Upper lobe of right lung (tissue), 1 donor: ENCODE measurements around the gene NINJ1. TPM values are rescaled to one million over a fixed set of nuclear protein-coding genes. Genes with fewer than 3 reads are reported as not detected.

ENCODE experiments used
- ATAC-seq: fragments of 200-7000 bp; cut with Tn5 transposase; one replicate; pipeline ENCODE4 v1.9.1; 2020; ENCODE audit warnings: mild to moderate bottlenecking, moderate library complexity
- DNase-seq: peaks from one replicate; pipeline ENCODE4 v3.0.0-alpha.2; 2020
- H3K27ac ChIP-seq: fragments of 200-600 bp; one replicate; pipeline ENCODE4 v1.8.0; 2022
- H3K27me3 ChIP-seq: fragments of 200-600 bp; one replicate; pipeline ENCODE4 v1.8.0; 2022; ENCODE audit warnings: mild to moderate bottlenecking
- H3K36me3 ChIP-seq: fragments of 200-600 bp; one replicate; pipeline ENCODE4 v1.8.0; 2022
- H3K4me1 ChIP-seq: fragments of 200-600 bp; one replicate; pipeline ENCODE4 v1.8.0; 2022
- H3K4me3 ChIP-seq: fragments of 200-600 bp; one replicate; pipeline ENCODE4 v1.8.0; 2022; ENCODE audit warnings: mild to moderate bottlenecking
- H3K9me3 ChIP-seq: fragments of 200-600 bp; one replicate; pipeline ENCODE4 v1.8.0; 2022
- intact Hi-C: fragments of 100-400 bp; cut with DNase I; formaldehyde crosslinking; loops from one replicate; pipeline ENCODE4 v1.11.0; 2022
- total RNA-seq: library from RNA; stranded (reverse); fragmentation: NEBNext Ultra II Directional; extraction: Animal tissue kit (Norgen Biotek cat#: 25700); gene quantifications from one replicate; pipeline ENCODE4 v1.2.1, GENCODE V29; 2021
- TF ChIP-seq, protein P1 (sequence below): fragments of 200-600 bp; IDR thresholded peaks from one replicate; pipeline ENCODE4 v1.8.0; 2022; ENCODE audit warnings: antibody characterized with exemption
- donor health status: DM: no; HTN: yes; CAD: no; lungs with severe emphysema.

The NINJ1 gene
- total RNA-seq, 1 donor from 2014 or later: 53.2 TPM

DNA sequence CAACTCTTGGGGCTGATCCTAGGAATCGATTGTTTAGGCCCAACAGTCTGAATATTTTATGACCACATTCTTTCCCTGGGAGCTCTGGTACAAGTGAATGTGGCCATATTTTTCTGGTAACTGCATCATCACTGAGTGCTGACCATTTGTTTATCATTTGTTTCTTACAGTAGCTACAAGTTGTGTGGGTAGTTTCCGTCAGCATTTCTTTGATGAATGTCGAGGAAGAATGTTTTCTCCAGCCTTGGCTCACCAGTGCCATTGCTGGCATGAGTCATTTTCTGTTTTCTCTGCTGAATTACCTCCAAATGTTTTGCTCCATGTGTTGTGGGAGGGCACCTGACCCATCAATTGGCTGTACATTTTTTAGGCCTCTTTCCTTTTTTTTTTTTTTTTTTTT, 52.1 kb downstream of the NINJ1 start:
- intact Hi-C loops: no loop called here
- Histone ChIP-seq H3K36me3 (no peaks in the 10 kb centered on the region), H3K4me3 (no peak overlapping the region), H3K27ac (no peak overlapping the region), H3K9me3 (no peaks in the 10 kb centered on the region), H3K27me3 (no peaks in the 10 kb centered on the region), H3K4me1 (peaks cover 17% of the 10 kb centered on the region)
- ATAC-seq (no peak), DNase-seq (no peak)
- TF ChIP-seq, protein P1, sequence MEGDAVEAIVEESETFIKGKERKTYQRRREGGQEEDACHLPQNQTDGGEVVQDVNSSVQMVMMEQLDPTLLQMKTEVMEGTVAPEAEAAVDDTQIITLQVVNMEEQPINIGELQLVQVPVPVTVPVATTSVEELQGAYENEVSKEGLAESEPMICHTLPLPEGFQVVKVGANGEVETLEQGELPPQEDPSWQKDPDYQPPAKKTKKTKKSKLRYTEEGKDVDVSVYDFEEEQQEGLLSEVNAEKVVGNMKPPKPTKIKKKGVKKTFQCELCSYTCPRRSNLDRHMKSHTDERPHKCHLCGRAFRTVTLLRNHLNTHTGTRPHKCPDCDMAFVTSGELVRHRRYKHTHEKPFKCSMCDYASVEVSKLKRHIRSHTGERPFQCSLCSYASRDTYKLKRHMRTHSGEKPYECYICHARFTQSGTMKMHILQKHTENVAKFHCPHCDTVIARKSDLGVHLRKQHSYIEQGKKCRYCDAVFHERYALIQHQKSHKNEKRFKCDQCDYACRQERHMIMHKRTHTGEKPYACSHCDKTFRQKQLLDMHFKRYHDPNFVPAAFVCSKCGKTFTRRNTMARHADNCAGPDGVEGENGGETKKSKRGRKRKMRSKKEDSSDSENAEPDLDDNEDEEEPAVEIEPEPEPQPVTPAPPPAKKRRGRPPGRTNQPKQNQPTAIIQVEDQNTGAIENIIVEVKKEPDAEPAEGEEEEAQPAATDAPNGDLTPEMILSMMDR: no peak

DNA sequence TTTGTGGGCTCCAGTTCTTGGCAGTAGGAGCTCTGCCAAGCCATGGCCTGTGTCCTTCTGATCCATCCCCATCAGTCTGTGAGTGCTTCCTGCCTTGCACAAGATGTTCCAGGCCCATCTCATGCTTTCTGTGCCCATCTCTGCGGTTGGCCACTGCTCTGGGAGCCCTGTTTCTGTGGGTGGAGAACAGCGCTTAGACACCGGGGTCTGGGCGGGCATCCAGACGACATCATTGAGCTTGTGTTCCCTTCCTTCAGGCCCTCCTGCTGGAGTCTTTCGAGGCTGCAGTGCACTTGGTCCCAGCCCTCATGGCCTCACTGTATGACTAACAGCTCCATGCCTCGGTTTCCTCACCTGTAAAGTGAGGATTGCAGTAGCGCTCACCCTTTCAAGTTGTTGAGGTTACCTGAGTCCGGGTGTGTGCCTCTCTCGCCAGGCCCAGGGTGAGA, 52.9 kb downstream of the NINJ1 start:
- intact Hi-C loops: no loop called here
- H3K4me3 ChIP-seq: no peak overlapping the region
- H3K27ac ChIP-seq: no peak overlapping the region
- H3K36me3 ChIP-seq: no peaks in the 10 kb centered on the region
- TF ChIP-seq, protein P1: no peak
- DNase-seq (peak; percentile 60), ATAC-seq (peak; percentile 4)
- H3K9me3 ChIP-seq: no peaks in the 10 kb centered on the region
- no peaks in the 10 kb centered on the region for H3K27me3 ChIP-seq
- H3K4me1 ChIP-seq: peaks cover 17% of the 10 kb centered on the region

DNA sequence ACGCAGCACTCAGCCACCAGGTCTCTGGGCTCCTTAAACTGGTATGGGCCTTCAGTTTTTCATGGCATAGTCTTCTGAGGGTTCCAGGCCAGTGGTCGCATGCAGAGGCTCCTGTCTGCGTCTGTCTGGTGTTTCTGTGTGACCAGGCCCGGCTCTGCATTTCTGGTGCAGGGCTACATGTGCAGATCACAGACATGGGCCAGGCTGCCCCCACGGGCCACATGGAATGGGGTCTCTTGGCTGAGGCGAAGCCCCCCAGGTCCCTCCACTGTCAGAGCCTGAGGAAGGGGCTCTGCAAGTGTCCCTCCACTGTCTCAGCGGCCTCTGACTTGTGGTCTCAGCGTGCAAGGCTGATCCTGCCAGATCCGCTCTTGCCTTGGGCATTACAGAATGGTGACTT, 53.6 kb downstream of the NINJ1 start:
- H3K36me3 ChIP-seq: no peaks in the 10 kb centered on the region
- ATAC-seq: no peak
- H3K4me1 ChIP-seq: peaks cover 17% of the 10 kb centered on the region
- peak; percentile 26 for DNase-seq
- no peak overlapping the region for H3K27ac ChIP-seq
- TF ChIP-seq, protein P1: no peak
- intact Hi-C loops: no loop called here
- no peaks in the 10 kb centered on the region for H3K9me3 ChIP-seq
- no peak overlapping the region for H3K4me3 ChIP-seq
- H3K27me3 ChIP-seq: no peaks in the 10 kb centered on the region

DNA sequence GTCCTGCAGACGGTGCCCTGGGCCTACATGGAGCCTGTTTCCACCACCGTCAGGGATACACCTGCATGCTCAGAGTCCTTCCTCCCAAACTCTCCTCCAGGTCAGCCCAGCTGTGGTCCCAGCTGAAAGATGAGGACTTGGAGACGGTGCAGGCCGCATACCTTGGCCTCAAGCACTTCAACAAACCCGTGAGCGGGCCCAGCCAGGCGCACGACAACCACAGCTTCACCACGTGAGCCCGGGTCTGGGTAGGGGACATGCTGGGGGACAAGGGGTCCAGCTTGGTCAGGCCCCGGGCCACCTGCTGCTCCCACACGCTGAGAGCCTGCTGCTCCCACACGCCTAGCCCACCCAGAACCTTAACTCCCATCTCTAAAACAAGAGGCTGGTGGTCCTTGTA, 54.7 kb downstream of the NINJ1 start:
- Histone ChIP-seq H3K9me3 (no peaks in the 10 kb centered on the region), H3K4me3 (no peak overlapping the region), H3K36me3 (no peaks in the 10 kb centered on the region), H3K4me1 (peaks cover 17% of the 10 kb centered on the region), H3K27me3 (no peaks in the 10 kb centered on the region), H3K27ac (no peak overlapping the region)
- ATAC-seq (no peak), DNase-seq (peak; percentile 40)
- intact Hi-C loops: no loop called here
- TF ChIP-seq, protein P1: no peak

DNA sequence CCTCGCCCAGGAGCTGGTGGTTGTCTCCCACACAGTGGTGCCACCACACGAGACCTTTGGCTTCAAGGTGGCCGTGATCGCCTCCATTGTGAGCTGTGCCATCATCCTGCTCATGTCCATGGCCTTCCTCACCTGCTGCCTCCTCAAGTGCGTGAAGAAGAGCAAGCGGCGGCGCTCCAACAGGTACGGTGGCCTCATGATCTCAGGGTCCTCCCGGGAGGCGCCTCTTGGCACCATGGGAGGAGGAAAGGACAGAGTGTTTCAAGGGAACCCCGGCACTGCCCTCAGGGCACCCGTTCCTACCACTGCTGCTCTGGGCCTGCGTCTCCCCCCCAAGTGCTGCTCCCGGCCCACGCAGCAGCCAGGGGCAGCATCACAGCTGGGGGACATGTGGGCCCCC, 56.2 kb downstream of the NINJ1 start:
- Histone ChIP-seq H3K36me3 (no peaks in the 10 kb centered on the region), H3K4me1 (peaks cover 4% of the 10 kb centered on the region), H3K9me3 (no peaks in the 10 kb centered on the region), H3K4me3 (no peak overlapping the region), H3K27me3 (no peaks in the 10 kb centered on the region), H3K27ac (no peak overlapping the region)
- DNase-seq (no peak), ATAC-seq (no peak)
- TF ChIP-seq, protein P1: no peak
- intact Hi-C loops: no loop called here

DNA sequence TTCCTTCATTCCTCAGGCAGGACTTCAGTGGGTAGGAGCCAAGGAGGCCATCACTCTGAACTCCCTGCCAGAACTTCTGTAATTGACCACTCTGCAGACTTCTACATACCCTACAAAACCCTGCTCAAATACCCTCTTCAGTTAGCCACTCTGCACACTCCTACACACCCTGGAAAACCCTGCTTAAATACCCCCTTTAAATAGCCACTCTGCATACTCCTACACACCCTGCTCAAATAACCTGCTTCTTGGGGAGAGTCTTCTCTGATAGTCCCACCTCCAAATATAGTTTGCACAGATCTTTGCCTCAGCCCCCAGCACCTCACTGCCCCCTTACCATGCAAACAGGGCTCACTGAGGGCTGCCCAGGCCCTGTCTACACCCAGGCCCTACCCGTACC, 56.7 kb downstream of the NINJ1 start:
- H3K4me1 ChIP-seq: peaks cover 2% of the 10 kb centered on the region
- DNase-seq: no peak
- no peaks in the 10 kb centered on the region for H3K27me3 ChIP-seq
- intact Hi-C loops: no loop called here
- no peaks in the 10 kb centered on the region for H3K9me3 ChIP-seq
- H3K4me3 ChIP-seq: no peak overlapping the region
- ATAC-seq: no peak
- TF ChIP-seq, protein P1: no peak
- H3K36me3 ChIP-seq: no peaks in the 10 kb centered on the region
- H3K27ac ChIP-seq: no peak overlapping the region
